A673 (cell line): Measurements from ENCODE around the gene JRKL.

ENCODE experiments used
- CTCF ChIP-seq: fragments of 300-800, 200-600 bp; sonication (generic); conservative IDR thresholded peaks from 2 replicates; pipeline ENCODE4 v1.5.1; 2017; ENCODE audit warnings: low read depth, mild to moderate bottlenecking, antibody characterized with exemption, low read length, moderate library complexity, mixed read lengths
- EZH2 ChIP-seq: fragments of 200-600 bp; sonication (generic); IDR thresholded peaks from 2 replicates; pipeline ENCODE4 v1.6.1; 2017; ENCODE audit warnings: borderline replicate concordance, low read depth, mild to moderate bottlenecking, mixed read lengths, antibody characterized with exemption, low read length; ENCODE audit not compliant: poor library complexity, severe bottlenecking

GRCh38 chr11:96384156-96384555 is 5.7 kb upstream of the JRKL start:
- no peak for TF ChIP-seq CTCF
- TF ChIP-seq EZH2 = no peak
